NCI-H69 (cell line): ENCODE data around the gene ARMC2.
A peak's percentile ranks its signal among the peaks of the same experiment; 100 is the strongest.

Experiments used
- DNase-seq: peaks from one replicate; lab custom pipeline; 2025; lab: John Stamatoyannopoulos, UW

ARMC2 gene

DNA sequence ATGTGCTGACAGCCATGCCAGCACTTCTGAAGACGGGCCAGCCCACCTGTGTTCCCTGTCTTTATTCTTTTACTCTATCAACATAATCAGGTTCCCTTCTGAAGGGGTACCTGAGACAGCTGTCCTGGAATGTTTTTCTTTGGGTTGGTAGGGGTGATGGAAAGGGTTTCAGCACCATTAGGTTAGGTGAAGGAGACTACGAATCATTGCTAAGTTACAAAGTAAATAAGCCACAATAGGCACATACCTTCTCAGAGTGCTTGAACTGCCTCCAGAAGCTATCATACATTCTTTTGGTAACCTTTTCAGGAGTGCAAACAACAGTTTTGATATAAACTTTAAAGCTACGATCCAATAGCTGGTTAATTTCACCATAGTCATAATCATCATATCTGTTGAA is 140.1 kb downstream of the ARMC2 start:
- no peak for DNase-seq

DNA sequence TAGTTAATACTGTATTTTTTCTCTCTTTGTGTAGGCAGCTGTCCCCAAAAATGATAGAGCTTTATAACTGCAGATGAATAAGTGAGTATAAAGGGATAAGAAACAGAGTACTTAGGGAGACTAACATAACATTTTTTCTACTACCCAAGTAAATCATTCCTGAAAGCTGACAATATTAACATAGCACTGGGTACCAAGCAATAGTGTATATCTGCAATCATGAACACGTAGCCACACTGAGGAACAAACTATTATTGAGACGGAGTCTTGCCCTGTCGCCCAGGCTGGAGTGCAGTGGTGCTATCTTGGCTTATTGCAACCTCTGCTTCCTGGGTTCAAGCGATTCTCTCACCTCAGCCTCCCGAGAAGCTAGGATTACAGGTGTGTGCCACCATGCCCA is 140.5 kb downstream of the ARMC2 start:
- DNase-seq = no peak

DNA sequence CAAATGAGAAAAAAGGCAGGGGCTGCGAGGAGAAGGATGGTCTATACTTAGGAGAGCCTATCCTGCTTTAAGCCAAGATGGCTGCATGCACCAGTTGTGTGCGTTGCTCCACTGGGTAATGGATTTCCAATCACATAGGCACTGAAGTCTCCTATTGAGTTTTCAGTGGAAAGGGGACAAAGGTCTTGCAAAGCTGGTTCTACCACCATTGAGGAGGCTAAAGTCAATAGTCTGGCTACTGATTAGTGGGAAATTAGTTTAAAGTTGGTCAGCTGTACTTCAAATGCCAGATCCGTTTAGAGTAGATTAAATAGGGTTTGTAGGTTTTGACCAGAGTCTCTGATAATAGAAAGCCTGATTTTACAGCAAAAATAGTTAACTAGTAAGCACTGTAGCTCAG is 141.5 kb downstream of the ARMC2 start:
- no peak for DNase-seq

DNA sequence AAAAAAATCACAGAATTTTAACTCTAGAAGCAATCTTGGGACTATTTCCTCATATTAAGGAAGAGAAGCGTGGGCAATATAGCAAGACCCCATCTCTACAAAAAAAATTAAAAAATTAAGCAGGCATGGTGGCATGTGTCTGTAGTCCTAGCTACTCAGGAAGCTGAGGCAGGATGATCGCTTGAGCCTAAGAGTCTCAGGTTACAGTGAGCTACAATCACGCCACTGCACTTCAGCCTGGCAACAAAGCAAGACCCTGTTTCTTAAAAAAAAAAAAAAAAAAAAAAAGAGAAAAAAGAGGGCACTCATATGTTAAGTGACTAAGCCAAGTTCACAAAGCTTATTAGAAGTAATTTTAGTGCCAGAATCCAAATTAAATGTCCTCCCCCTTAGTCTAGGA is 145.7 kb downstream of the ARMC2 start:
- DNase-seq = no peak

DNA sequence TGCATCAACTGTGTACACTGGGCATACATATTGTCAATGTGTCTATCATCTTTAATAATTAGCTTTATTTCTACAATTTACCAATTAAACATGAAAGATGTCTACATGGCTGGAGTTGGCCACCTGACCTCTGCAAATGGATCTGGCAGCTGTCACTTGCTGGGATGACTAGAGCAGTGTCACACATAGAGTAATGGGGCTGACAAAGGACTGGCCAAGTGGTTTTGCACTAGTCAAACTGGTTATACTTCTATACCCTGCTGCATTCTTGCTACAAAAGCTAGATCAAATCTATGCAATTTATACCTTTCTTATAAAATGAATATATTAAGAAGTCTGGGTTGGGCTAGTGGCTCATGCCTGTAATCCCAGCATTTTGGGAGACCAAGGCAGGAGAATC is 147.1 kb downstream of the ARMC2 start:
- DNase-seq = no peak

DNA sequence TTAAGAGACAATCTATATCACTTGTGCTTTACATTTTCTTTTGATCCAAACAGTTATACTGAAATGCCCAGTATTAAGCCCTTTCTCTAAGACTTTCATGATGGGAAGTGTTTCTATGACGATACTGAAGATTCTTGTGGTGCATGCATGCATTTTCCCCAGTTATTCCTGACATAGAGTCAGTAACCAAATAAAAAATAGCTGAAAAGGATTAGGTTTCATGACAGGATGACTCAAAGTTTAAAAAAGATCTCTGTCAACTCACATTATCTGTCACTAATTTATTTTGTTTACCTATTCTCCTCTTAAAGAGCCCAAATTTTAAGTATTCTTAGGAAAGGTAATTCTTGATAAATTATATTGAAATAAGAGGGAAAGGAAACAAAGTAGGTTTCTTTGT is 148.0 kb downstream of the ARMC2 start:
- no peak for DNase-seq

DNA sequence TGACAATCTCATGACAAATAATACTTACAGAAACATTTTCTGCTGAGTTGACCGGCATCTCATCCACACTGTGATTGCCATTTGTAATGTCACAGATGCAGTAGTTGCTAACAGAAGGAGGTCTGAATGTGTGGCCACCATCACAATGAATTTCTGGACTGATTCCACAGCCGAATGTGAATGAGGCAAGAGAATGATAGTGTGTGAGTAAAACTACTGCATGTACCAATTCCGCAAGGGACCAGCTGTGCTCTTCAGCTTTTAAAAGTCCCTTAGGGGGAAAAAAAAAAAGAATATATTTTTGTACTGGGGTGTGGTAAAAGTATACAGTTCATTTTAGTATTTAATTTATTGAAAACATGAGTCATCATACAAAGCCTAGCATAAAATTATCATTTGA is 150.3 kb downstream of the ARMC2 start:
- no peak for DNase-seq

DNA sequence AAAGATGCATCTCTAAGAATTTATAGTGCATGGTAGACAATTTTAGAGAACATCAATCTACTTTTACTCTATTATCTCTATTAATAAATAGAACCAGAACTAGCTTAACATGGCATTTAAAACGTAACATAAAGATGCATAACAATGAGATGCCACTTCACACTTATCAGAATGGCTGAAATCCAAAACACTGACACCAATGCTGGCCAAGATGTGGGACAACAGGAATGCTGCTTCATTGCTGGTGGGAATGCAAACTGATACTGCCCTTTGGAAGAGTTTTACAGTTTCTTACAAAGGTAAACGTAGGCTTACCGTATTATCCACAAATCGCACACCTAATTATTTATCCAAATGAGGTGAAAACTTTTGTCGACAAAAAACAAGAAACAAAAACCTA is 151.2 kb downstream of the ARMC2 start:
- DNase-seq = no peak

DNA sequence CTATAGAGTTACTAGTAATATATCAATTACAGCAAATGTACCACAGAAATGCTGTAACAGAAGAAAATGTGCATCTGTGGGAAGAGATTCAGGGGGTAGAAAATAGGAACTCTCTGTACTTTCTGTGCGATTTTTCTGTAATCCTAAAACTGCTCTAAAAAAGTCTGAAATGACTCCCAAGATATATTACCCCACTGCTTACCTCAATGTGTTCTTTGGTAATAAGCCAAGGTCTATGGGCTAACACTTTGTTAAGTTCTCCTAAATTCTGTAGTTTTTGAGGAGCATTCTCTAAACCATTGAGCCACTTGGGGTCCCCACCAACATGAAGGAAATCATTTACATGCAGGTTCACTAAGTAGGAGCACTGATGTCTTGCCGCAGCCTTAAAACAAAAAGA is 152.1 kb downstream of the ARMC2 start:
- no peak for DNase-seq

DNA sequence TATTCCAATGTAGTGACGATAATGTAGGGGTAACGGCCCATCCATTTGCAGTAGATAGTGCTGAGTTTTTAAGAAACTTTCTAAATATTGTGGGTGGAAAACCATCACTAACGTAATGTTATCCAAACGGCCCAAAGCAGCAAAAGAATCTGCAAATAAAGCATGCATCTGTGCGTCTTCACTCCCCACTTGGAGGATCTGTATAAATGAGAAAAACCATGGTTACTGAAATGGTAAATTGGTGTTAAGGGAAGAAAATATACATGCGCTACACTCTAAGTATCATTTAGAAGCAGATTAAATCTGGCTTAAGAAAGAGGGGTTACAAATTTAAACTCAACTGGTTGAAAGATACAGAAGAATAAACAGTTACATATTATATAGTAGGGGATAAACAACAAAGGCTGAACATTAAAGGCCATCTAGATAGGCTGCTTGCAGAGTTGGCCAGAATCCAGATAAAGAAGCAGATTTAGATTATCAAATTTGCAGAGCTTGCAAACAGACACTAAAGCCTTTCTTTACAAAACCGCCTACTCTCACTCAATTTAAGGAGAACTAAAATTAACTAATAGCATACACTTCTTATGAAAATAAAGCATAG is 153.2 kb downstream of the ARMC2 start:
- peak; percentile 38 for DNase-seq

DNA sequence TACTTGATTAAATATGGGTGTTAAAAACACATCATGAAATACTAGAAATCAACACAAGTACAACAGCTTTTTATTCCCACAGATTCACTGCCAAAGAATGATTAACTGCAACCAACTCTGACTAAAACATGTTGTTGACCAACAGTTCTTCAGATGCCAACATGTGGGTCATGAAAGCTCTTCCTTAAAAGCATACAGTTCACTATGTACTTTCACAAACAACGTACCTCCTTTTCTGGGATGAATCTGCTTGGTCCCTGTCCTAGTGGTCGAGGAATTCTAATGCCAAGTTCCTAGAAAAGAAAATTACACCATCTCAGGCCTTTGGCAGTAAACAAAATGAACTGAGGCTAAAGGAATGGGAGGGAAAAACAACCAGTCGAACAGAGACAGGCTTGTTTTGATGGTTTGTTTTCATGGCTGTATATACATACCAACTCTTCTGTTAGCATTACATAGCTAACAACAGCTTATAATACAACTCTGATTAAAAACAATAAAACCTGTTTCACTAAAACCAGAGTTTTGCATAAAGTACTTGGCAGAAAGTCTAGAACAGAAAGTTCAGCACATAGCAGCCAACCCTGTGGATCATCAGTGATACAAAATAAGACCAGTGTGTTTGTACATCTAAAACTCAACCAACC is 154.0 kb downstream of the ARMC2 start:
- no peak for DNase-seq

DNA sequence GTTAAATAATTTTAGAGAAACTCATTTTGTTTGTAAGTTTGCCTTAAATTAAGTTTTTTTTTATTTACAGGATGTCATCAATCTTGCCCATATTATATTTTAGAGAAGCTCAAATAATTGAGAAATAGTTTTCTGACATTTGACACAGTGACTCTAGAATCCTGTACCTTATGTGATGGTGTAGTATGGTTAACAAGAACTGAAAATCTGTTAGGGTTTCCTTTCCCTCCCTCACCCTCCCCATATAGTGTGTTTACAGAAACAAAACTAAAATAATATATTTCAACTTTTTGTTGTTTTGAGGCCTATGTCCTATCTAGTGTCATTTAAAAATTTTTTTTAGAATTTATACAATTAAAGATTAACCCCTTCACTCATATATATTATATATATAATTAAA is 154.7 kb downstream of the ARMC2 start:
- no peak for DNase-seq

DNA sequence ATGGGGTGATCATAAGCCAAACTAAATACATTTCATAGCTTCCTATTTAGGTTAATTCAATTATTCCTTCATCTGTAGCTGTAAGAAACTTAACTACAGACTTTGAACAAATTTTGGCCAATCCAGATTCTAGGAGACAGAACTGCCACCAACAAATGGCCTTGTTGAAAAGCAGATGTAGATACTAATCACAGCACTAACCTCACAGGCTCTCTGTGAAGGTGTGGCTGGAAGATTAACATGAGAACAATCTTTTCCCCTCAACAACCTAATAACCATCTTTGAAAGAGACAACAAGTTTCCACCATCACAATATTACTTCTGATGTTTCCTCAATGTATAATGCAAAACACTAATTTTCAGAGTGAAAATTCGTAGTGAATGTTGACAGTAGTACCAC is 158.6 kb downstream of the ARMC2 start:
- DNase-seq = peak; percentile 27

DNA sequence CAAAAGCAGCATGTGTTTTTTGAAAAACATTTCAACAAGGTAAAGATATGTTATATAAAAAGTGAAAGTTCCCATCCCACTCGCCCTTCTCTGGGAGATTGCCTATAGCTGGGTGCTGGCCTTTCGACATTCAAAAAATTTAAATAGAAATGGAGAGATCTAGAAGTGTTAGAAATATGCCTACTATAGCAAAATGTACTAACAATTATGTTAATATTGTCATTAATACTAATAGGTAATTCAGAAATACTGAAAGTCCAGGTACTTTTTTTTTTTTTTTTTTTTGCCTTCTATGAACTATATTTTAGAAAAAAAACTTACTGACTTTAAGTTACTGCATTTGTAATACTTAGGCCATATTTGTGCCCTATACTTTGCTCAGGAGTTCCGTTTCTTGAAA is 159.3 kb downstream of the ARMC2 start:
- DNase-seq = no peak

DNA sequence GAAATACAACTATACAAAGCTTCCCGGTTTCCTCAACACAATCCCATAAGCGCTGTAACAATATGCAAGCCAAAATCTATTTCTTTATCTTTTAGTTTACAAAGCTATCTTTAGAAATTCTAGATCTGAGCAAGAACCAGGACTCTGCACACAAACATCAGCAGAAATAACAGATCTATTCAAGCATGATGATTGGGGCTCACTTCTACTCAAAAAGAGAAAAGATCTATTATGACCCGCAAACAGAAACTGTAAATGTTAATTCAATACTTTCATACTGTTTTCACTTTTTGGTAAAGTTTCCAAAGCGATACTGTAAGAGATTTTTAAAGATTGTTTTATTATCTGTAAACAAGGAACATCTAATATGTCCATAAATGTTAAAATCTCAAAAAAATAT is 159.8 kb downstream of the ARMC2 start:
- DNase-seq = peak; percentile 22

DNA sequence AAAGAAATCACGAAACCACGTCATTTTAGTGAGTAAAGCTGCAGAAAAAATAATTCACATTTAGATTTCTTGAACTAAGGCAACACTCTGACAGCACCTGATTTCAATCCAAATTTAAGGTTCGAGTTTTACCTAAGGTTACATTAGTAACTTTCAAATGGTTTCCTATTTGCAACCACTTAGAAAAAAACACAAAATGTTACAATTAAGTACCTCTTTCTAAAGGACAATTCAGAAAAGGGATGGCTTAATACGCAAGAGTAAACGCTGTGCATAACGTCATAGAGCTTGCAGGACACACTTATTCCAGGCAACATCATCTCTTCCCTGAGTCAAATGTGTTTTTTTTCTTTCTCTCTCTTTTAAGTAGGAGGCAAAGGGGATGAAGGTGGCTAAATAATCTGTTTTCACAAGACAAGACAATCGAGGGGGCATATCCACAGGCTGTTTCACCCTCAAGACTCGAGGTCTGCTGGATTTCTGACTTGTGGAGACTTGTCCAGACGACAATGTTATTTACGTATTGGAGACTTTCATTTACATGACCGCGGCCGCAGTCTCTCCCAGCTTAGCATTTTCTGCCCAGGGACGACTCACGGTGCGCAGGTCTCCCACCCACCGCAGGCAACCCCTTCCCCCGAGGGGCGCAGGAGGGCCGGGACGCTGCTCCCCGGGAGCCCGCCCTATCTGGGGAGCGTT is 160.5 kb downstream of the ARMC2 start:
- peak; percentile 90 for DNase-seq

DNA sequence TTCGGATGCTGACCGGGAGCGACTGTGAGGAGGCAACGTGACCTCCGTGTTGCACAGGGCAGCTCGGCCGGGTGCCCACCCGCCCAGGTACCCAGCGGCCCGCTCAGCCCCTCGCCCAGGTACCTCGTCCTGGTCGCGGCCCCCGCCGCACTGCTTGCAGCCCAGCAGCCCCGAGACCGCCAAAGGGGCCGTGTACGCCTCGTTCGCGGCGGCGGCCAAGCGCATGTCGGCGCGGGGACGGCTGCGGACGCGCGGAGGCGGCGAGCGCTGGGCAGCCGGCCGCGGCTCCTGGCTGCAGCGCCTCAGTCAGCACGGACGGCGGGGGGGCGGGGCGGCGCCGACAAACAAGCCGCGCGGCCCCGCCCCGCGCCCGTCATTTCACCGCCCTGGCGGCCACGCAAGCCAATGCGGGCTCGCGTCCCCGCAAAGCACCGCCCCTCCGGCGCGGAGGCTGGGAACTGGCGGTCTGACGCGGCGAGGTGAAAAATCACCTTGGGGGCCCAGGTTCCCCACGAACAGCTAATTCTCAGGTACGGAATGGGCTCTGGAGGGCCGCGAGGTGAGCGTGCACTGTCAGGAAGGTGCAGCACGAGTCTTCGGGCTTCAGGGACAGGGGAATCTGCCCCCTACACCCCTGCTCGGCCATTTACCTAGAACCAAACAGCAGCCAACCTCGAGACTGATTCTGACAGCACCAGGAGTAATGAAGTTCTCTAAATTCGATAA is 161.2 kb downstream of the ARMC2 start:
- DNase-seq = peak; percentile 99

DNA sequence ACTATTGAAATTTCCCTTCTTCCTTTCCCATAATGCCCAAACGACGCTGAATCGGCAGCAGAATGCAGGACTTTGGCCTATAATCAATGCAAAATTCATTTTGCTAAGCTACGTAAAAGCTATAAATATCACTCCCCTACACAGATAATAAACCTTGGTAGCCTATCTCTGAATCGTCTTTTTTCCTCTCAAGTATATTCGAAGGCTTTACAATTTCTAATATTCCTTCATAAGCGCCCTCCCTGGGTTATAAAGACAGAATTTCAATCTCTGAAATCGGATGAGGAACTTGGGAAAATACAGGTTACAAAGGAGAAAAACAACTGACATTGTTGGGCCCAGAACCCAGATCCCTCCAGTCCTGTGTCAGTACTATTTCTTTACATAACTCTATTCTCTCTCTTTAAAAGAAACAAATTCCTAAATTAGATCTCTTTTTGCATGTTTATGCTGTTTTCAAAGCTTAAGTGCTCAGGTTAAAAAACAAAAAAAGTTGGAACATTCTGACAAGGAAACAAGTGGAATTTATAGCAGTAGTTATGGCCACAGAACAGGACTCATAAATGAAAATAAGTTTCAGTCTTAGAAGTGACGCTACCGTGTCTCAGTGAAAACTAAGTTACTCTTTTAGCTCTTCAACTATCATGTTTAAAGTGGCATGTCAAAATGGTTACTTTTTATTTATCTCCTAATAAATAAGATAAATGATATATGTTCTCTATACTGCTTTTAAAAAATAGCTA is 161.9 kb downstream of the ARMC2 start:
- DNase-seq = peak; percentile 57

DNA sequence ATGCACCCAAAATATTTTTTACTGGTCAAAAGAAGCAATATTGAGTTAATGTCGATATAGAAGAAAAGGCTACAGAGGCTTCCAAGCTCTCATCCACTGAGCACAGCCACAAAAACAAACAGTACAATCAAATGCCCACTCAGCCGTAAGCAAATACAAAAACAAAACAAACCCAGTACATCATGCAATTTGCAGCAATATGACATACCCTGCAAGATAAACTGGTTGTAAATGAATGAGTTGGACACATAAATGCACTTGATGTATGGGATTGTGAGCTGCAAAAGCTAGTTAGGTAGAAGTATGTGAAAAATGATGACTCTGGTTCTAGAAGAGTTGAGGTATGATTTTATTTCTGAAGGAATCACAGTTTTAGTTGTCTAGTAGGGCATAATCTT is 162.5 kb downstream of the ARMC2 start:
- DNase-seq = peak; percentile 68

DNA sequence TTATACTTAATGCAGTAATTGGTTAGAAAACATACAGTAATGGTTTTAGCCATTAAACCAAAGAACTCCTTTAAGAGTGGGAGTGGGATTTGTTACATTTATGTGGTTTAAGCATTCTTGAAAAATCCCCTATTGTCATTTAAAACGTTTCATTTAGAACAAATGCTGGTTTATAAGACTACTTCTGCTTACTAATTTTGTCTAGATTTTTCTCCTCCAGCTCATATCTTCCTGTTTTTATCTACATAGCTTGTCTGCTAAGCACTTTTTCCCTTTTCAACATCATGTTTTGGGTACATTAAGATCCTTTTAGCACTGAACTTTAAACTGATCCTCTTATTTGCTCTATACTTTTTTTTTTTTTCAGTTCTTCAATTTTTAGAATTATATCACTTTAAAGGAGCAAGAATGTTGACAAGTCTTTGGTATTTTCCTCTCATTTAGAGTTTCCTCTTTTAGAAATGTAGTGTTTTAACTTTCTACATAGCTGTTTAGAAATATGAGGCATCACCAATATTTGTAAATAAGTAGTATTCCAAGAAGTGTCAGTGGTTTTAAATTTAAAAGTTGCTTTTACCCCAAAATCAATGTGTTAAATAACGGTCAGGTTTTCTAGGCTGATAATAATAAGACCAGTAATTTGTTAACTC is 165.6 kb downstream of the ARMC2 start:
- DNase-seq = no peak

DNA sequence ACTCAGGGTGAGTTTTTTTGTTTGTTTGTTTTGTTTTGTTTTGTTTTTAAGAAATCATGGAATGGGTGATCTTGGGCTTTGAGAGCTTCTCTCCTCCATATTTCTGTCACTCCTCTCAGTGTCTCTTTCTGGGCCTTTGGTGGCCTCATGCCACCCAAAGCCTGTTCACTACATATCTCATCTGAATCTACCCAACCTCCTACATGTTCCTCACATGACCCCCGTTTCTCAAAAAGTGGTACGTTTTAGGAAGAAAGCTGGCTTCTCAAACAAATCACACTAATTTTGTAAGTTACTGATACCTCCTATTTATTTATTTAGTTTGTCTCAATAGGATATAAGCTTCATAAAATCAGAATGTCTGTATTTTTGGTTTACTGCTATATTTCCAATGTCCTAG is 166.4 kb downstream of the ARMC2 start:
- DNase-seq = no peak

DNA sequence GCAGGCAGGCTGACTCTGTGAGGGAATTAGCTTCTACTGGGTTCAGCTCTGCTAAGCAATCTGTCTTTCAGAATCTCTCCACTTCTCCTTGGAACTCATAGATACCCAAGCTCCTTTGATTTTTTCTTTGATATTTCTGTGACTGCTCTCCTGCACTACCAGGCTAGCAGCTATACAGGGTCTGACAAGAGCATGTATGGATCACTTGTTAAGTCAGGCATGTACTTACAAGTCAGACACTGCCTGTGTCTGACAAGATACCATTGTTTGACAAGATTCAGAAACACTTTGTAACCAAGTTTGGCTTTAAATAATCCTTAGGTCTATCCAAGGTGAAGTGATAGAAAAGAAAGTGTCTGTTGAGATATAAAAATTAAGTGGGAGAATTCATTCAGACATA is 167.0 kb downstream of the ARMC2 start:
- DNase-seq = peak; percentile 50
